WTC11 (cell line): ENCODE measurements around the gene PLEKHS1. TPM values are rescaled to one million over a fixed set of nuclear protein-coding genes. Genes with fewer than 3 reads are reported as not detected.

ENCODE experiments used
- ATAC-seq: fragments of 200-7000 bp; cut with Tn5 transposase; 2 replicates; pipeline ENCODE4 v1.10.0; 2021; ENCODE audit warnings: mild to moderate bottlenecking, moderate library complexity
- CTCF ChIA-PET: fragments of 300-600 bp; sonication (Branson Sonifier 250); formaldehyde crosslinking; loops from one replicate; lab custom pipeline; 2021; ENCODE audit warnings: antibody characterized with exemption; lab: Charles Lee
- POLR2A ChIA-PET: fragments of 350-600 bp; sonication (Branson Sonifier 250); formaldehyde crosslinking; loops from one replicate; lab custom pipeline; 2021; ENCODE audit warnings: antibody characterized with exemption; lab: Charles Lee
- DNase-seq: peaks from one replicate; pipeline ENCODE4 v3.0.0; 2021; ENCODE audit warnings: low spot score
- H3K27ac Mint-ChIP-seq: 2 replicates; pipeline ENCODE4 v1.8.0; 2021; ENCODE audit warnings: mixed read lengths
- H3K27me3 Mint-ChIP-seq: 2 replicates; pipeline ENCODE4 v1.8.0; 2021; ENCODE audit warnings: low read depth, mild to moderate bottlenecking, moderate library complexity, mixed read lengths
- H3K36me3 Mint-ChIP-seq: 2 replicates; pipeline ENCODE4 v1.8.0; 2021; ENCODE audit warnings: mixed read lengths
- H3K4me1 Mint-ChIP-seq: 2 replicates; pipeline ENCODE4 v1.8.0; 2022; ENCODE audit warnings: mixed read lengths
- H3K4me3 Mint-ChIP-seq: 2 replicates; pipeline ENCODE4 v1.8.0; 2021; ENCODE audit warnings: mild to moderate bottlenecking, moderate library complexity, mixed read lengths
- H3K9me3 Mint-ChIP-seq: 2 replicates; pipeline ENCODE4 v1.8.0; 2021; ENCODE audit warnings: mixed read lengths
- ATF1 ChIP-seq: sonication (generic); formaldehyde crosslinking; IDR thresholded peaks from 2 replicates; pipeline ENCODE4 v1.8.1; 2023; ENCODE audit warnings: mild to moderate bottlenecking, moderate library complexity, missing genetic modification reagents
- EMX1 ChIP-seq: fragments of 250-450 bp; sonication (Bioruptor Pico); IDR thresholded peaks from 2 replicates; pipeline ENCODE4 v1.8.0; 2021; ENCODE audit warnings: mild to moderate bottlenecking
- FOXJ3 ChIP-seq: sonication (generic); formaldehyde crosslinking; IDR thresholded peaks from 2 replicates; pipeline ENCODE4 v1.9.0; 2021; ENCODE audit warnings: missing genetic modification reagents, mild to moderate bottlenecking, borderline replicate concordance
- HMGA2 ChIP-seq: fragments of 250-450 bp; sonication (Bioruptor Pico); IDR thresholded peaks from 2 replicates; pipeline ENCODE4 v1.4.0; 2021; ENCODE audit warnings: mild to moderate bottlenecking, moderate library complexity
- HMGXB4 ChIP-seq: sonication (generic); formaldehyde crosslinking; IDR thresholded peaks from 2 replicates; pipeline ENCODE4 v1.8.1; 2023; ENCODE audit warnings: mild to moderate bottlenecking, moderate library complexity, missing genetic modification reagents
- JAZF1 ChIP-seq: fragments of 250-450 bp; sonication (Bioruptor Pico); IDR thresholded peaks from 2 replicates; pipeline ENCODE4 v1.9.0; 2021; ENCODE audit warnings: moderate library complexity, mild to moderate bottlenecking, inconsistent platforms
- MLX ChIP-seq: sonication (generic); formaldehyde crosslinking; IDR thresholded peaks from 2 replicates; pipeline ENCODE4 v1.8.1; 2023; ENCODE audit warnings: mild to moderate bottlenecking, missing genetic modification reagents, moderate library complexity
- NFE2L1 ChIP-seq: sonication (generic); formaldehyde crosslinking; IDR thresholded peaks from 2 replicates; pipeline ENCODE4 v1.8.1; 2023; ENCODE audit warnings: missing genetic modification reagents
- NR2C2 ChIP-seq: sonication (generic); formaldehyde crosslinking; IDR thresholded peaks from 2 replicates; pipeline ENCODE4 v1.8.0; 2022; ENCODE audit warnings: mild to moderate bottlenecking, missing genetic modification reagents
- OVOL2 ChIP-seq: fragments of 250-450 bp; sonication (Bioruptor Pico); IDR thresholded peaks from 2 replicates; pipeline ENCODE4 v1.9.0; 2021; ENCODE audit warnings: mild to moderate bottlenecking, borderline replicate concordance
- PREB ChIP-seq: sonication (generic); formaldehyde crosslinking; IDR thresholded peaks from 2 replicates; pipeline ENCODE4 v1.8.1; 2022; ENCODE audit warnings: mild to moderate bottlenecking, missing genetic modification reagents, moderate library complexity, borderline replicate concordance
- PRRX2 ChIP-seq: fragments of 250-450 bp; sonication (Bioruptor Pico); IDR thresholded peaks from 2 replicates; pipeline ENCODE4 v1.8.0; 2021; ENCODE audit warnings: mild to moderate bottlenecking
- SP1 ChIP-seq: sonication (generic); formaldehyde crosslinking; conservative IDR thresholded peaks from 2 replicates; pipeline ENCODE4 v1.8.1; 2022; ENCODE audit warnings: missing genetic modification reagents
- ZNF219 ChIP-seq: sonication (generic); formaldehyde crosslinking; IDR thresholded peaks from 2 replicates; pipeline ENCODE4 v1.8.0; 2023; ENCODE audit warnings: missing genetic modification reagents, mild to moderate bottlenecking, borderline replicate concordance
- ZNF425 ChIP-seq: fragments of 250-450 bp; sonication (Bioruptor Pico); conservative IDR thresholded peaks from 2 replicates; pipeline ENCODE4 v1.9.0; 2021; ENCODE audit warnings: mild to moderate bottlenecking
- ZNF512 ChIP-seq: sonication (generic); formaldehyde crosslinking; IDR thresholded peaks from 2 replicates; pipeline ENCODE4 v1.8.1; 2022; ENCODE audit warnings: missing genetic modification reagents, borderline replicate concordance
- total RNA-seq: library from RNA; stranded (reverse); gene quantifications from 3 replicates; pipeline ENCODE4 v1.2.3, GENCODE V29; 2021

Gene PLEKHS1
- total RNA-seq, 1 experiment from 2014 or later, result not detected

GRCh38 chr10:113706623-113707022 lies 44.9 kb upstream of the PLEKHS1 start:
- peaks cover 59% of the 10 kb centered on the region for H3K4me1 Mint-ChIP-seq
- CTCF ChIA-PET, result interaction anchor here (1.6 kb wide), 1 partner anchor 74 kb away, joined by 3 read pairs; no protein-coding TSS in a partner anchor
- H3K27ac Mint-ChIP-seq, result no peak overlapping the region

GRCh38 chr10:113708640-113709039 lies 42.8 kb upstream of the PLEKHS1 start:
- H3K9me3 Mint-ChIP-seq, result no peaks in the 10 kb centered on the region
- peaks cover 10% of the 10 kb centered on the region for H3K27me3 Mint-ChIP-seq
- DNase-seq, result no peak
- no peaks in the 10 kb centered on the region for H3K36me3 Mint-ChIP-seq
- TF ChIP-seq HMGXB4 (no peak), HMGA2 (CRISPR knock-in tag) (no peak), NR2C2 (CRISPR knock-in tag) (no peak), MLX (CRISPR knock-in tag) (no peak), PREB (no peak), FOXJ3 (CRISPR knock-in tag) (no peak), ZNF425 (CRISPR knock-in tag) (no peak), ZNF512 (CRISPR knock-in tag) (no peak)
- TF ChIP-seq, all 79 proteins: peak for 0
- no peak overlapping the region for H3K27ac Mint-ChIP-seq
- no peak for ATAC-seq
- CTCF ChIA-PET, result interaction anchor here (2.3 kb wide), 1 partner anchor 30 kb away, joined by 8 read pairs; no protein-coding TSS in a partner anchor
- H3K4me1 Mint-ChIP-seq, result peaks cover 80% of the 10 kb centered on the region
- H3K4me3 Mint-ChIP-seq, result no peak overlapping the region
- POLR2A ChIA-PET, result no interaction called here

More at GRCh38 chr10:113706623-113707022, 44.9 kb upstream of the PLEKHS1 start:
- Mint-ChIP-seq H3K27me3 (peaks cover 10% of the 10 kb centered on the region), H3K36me3 (no peaks in the 10 kb centered on the region), H3K9me3 (no peaks in the 10 kb centered on the region), H3K4me3 (no peak overlapping the region)
- DNase-seq (no peak), ATAC-seq (no peak)
- TF ChIP-seq FOXJ3 (CRISPR knock-in tag), result no peak
- TF ChIP-seq NR2C2 (CRISPR knock-in tag), result no peak
- no peak for TF ChIP-seq EMX1 (CRISPR knock-in tag)
- no peak for TF ChIP-seq NFE2L1 (CRISPR knock-in tag)
- TF ChIP-seq OVOL2 (CRISPR knock-in tag), result no peak
- TF ChIP-seq PRRX2 (CRISPR knock-in tag), result no peak
- TF ChIP-seq ATF1 (CRISPR knock-in tag), result no peak
- no peak for TF ChIP-seq SP1 (CRISPR knock-in tag)
- no peak for TF ChIP-seq ZNF219 (CRISPR knock-in tag)
- TF ChIP-seq JAZF1 (CRISPR knock-in tag), result no peak
- no peak for TF ChIP-seq PREB
- POLR2A ChIA-PET, result no interaction called here
